GM12801 (cell line): ENCODE measurements around the gene GTF3C5.

Experiments used
- TF ChIP-seq, protein P1 (sequence below): IDR thresholded peaks from one replicate; pipeline ENCODE4 v1.5.1; 2011; ENCODE audit warnings: control low read depth; ENCODE audit not compliant: insufficient read length; ENCODE audit errors: extremely low read depth

GTF3C5 gene

DNA sequence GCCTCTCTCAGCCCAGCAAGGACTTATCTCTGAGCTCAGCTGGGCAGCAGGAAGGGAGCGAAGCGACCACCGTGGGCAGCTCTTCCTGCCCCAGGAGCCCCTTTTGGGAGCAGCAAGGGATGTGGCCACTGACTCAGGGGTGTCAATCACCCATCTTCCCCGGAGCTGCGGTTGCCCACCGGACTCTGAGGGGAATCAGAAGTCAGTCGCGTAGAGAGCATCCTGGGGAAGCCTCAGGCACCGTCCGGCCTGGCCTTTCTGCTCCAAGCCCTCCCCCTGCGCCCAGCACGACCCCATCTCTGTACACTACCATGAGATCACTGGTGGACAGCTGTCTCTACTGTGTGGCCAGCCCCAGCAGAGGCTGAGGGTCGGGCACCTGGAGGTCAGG lies 27.7 kb upstream of the GTF3C5 start:
- TF ChIP-seq, protein P1, sequence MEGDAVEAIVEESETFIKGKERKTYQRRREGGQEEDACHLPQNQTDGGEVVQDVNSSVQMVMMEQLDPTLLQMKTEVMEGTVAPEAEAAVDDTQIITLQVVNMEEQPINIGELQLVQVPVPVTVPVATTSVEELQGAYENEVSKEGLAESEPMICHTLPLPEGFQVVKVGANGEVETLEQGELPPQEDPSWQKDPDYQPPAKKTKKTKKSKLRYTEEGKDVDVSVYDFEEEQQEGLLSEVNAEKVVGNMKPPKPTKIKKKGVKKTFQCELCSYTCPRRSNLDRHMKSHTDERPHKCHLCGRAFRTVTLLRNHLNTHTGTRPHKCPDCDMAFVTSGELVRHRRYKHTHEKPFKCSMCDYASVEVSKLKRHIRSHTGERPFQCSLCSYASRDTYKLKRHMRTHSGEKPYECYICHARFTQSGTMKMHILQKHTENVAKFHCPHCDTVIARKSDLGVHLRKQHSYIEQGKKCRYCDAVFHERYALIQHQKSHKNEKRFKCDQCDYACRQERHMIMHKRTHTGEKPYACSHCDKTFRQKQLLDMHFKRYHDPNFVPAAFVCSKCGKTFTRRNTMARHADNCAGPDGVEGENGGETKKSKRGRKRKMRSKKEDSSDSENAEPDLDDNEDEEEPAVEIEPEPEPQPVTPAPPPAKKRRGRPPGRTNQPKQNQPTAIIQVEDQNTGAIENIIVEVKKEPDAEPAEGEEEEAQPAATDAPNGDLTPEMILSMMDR: no peak

DNA sequence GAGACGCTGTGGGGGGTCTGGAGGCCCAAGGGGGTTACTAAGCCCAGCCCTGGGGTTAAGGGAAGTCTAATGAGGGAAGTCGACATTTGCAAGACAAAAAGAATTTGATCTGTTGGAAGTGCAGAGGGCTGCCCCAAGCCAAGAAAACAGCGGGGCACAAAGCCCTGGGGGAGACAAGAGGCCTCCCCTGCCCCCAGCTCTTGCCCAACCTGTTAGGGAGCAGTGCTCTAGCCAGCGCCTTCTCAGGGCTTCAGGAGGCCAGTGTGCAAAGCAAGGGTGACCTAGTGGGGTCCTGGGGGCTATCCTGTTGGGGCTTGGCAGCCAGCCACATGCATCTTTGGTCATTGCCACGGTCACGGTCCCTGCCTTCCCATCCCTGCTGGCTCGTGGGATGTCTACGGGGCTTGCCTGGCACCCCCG lies 27.1 kb upstream of the GTF3C5 start:
- TF ChIP-seq, protein P1: no peak

DNA sequence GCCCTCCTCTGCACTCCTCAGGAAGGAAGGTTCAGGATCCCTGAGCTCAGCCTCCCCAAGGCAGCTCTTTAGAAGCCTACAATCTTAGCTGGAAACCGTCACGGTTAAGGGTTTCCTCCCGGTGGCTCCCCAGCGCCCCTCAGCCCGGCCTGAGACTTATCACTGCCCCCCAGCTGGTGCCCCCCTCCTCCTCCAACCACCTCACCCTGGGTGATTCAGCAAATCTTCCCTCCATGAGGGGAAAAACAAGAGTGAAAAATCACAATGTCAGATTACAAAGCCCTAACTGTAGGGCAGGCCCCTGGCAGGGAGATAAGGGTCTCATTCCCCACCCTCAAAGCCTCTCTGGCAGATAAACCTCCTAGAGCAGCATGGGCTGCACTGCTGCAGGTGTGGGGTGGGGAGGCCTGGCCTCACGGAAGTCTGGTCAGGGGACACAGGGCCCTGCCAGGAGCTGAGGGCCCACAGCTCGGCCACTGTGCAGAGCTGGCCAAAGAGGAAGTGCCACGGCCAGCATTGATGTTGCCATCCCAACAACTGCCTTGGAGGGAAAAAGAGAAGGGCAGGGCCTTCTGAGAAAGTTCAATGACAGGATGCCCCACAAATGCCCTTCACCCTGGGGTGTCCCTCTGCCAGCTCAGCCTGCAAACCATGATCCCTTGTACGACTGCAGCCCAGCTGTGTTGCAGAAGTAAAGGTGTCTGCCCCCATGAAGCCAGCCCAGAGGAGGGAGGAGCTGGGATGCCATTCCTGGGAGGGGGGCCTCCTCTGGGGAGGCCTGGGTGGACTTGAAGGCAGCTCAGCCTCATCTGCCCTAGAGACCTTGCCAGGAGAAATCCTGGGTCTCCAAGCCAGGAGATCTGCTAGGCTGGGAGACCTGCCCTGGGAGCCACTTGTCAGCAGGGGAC lies 26.5 kb upstream of the GTF3C5 start:
- TF ChIP-seq, protein P1: no peak

DNA sequence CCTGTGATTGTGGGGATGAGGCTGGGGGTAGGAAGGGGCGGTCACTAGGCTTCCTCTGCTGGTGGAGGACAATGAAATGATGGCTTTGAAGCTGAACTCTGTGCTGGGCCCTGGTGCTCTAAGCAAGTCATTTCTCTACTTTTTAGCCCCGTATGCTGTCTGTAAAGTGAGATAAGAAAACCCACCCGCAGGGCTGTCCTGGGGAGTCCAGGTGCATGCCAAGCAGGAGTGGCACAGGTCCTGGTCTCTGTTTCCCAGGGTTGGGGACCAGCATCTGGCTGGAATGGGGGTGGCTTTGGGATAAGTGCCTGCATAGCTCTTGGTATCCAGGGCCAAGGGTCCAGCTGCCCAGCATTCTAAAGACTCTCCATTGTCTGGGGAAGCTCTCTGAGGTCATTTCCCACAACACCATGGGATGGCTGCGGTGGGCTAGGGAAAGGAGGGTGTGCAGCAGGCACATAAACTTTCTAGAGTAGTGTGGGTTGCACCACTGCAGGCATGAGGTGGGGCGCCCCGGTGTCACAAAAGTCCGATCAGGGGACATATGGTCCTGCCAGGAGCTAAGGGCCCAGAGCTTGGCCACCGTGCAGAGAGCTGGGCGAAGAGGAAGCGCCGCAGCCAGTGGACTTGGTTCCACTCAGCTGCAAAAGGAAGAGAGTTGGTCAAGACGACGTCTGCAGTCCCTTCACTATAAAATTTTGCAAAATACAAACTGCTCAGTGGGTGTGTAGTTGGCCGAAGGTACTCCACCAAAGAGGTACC lies 25.6 kb upstream of the GTF3C5 start:
- TF ChIP-seq, protein P1: no peak

DNA sequence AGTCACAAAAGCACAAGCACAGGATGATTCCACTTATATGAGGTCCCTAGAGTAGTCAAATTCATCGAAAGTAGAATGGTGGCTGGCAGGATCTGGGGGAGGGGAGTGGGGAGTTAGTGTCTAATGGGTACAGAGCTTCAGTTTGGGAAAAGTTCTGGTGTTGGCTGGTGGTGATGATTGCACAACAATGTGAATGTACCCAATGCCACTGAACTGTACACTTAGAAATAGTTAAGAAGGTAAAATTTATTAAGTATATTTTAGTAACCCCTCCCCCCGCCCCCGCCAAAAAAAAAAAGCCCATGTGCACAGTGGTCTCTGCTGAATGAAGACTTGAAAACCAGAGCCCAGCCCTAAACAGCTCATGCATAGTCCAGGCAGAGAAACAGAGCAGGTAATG lies 24.8 kb upstream of the GTF3C5 start:
- TF ChIP-seq, protein P1: no peak

DNA sequence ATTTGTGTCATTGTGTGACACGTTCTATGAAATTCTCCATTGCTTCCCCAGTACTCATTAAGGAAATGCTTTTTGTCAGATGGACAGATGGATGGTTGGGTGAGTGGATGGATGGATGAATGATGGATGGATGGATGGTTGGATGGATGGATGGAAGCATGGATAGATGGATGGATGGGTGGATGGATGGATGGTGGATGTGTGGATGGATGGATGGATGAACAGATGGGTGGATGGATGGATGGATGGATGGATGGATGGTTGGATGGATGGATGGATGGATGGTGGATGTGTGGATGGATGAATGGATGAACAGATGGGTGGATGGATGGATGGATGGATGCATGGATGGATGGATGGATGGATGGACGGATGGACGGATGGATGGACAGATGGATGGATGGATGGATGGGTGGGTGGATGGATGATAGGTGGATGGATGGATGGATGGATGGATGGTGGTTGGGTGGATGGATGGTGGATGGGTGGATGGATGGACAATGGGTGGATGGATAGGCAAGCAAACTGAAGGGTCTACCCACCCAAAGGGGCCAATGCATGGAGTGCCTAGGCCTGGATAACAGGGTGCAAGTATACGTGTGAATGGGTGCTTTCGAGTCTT lies 24.0 kb upstream of the GTF3C5 start:
- TF ChIP-seq, protein P1: no peak

DNA sequence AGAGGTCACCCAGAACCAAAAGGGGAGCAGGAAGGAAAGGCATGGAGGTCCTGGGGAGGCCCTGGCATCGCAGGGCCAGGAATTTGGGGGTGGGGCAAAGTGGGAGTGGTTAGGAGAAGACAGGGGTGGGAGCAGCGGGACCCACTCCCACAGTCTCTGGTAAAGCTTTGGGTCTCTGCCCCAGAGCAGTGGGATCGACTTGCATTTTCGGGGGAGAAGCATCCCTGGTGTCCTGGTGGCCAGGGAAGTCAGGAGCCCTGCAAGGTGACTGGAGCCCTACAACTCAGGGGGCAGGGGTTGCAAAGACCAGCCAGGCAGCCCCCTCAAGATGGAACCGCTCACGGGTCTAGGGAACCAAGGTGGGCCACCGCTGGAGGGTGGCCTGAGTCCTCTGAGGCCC lies 22.4 kb upstream of the GTF3C5 start:
- TF ChIP-seq, protein P1: no peak
